Measurements from ENCODE around the gene GLIS1.

DNA sequence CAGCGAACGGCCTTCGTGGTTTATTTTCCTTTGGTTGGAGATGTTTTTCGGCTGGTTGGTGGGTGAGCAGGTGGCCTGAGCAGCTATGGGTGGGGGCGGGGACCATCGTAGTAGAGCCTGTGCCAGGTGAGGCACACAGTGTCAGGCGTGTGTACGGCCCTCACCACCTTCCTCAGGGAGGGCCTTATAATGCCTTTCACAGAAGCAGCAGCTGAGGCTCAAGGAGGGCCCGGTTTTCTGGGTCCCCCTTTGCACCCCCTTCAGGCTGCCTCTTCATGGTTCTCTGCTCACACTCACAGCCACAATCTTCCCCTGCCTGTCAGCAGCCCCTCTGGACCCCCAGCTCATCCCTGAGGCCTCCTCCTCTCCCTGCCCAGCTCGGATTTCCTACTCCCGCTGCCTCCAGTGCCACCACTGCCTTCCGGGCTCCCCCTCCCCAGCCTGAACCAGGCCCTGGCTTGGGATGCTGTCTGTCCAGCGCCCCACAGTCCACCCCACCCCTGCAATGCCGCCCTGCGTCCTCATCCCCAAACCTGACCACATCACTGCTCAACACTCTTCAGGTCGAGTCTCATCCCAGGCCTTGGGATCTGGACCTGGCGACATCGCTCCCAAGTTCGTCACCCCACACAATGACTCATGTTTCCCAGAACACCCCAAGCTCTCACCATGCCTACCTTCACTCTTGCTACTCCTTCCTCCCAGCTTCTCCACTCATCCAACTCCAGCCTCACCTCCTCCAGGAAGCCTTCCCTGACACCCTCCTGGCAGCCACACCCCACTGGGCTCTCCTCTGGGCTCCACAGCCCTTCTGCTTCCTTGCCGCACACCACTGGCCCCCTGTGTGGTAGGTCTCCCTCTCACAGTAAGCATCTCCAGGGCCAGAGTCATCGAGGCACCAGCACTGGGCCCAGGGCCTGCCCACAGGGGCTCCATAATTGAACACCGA lies 225.9 kb downstream of the GLIS1 start:
- no peak for TF ChIP-seq YY1 (IDR thresholded peaks at IDR 0.05; ENCODE audit: extremely low read depth, insufficient replicate concordance, low read depth, low read length)
- no peak for TF ChIP-seq EZH2 (IDR thresholded peaks at IDR 0.05)
- TF ChIP-seq, protein P1, sequence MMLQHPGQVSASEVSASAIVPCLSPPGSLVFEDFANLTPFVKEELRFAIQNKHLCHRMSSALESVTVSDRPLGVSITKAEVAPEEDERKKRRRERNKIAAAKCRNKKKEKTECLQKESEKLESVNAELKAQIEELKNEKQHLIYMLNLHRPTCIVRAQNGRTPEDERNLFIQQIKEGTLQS (IDR thresholded peaks at IDR 0.05): no peak
- no peak for TF ChIP-seq RAD21 (IDR thresholded peaks at IDR 0.05; ENCODE audit: low read depth)
- no peak for TF ChIP-seq TCF7L2 (IDR thresholded peaks at IDR 0.05; ENCODE audit: borderline replicate concordance, extremely low read depth, insufficient read depth, insufficient read length)
- TF ChIP-seq, protein P2, sequence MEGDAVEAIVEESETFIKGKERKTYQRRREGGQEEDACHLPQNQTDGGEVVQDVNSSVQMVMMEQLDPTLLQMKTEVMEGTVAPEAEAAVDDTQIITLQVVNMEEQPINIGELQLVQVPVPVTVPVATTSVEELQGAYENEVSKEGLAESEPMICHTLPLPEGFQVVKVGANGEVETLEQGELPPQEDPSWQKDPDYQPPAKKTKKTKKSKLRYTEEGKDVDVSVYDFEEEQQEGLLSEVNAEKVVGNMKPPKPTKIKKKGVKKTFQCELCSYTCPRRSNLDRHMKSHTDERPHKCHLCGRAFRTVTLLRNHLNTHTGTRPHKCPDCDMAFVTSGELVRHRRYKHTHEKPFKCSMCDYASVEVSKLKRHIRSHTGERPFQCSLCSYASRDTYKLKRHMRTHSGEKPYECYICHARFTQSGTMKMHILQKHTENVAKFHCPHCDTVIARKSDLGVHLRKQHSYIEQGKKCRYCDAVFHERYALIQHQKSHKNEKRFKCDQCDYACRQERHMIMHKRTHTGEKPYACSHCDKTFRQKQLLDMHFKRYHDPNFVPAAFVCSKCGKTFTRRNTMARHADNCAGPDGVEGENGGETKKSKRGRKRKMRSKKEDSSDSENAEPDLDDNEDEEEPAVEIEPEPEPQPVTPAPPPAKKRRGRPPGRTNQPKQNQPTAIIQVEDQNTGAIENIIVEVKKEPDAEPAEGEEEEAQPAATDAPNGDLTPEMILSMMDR (IDR thresholded peaks at IDR 0.05 in 2 of 3, conservative IDR thresholded peaks at IDR 0.05 in 1 of 3; ENCODE audit: borderline replicate concordance in 1 of 3, insufficient read depth in 1 of 3, low read depth in 2 of 3, low read length in 2 of 3): no peak
- TF ChIP-seq, protein P3, sequence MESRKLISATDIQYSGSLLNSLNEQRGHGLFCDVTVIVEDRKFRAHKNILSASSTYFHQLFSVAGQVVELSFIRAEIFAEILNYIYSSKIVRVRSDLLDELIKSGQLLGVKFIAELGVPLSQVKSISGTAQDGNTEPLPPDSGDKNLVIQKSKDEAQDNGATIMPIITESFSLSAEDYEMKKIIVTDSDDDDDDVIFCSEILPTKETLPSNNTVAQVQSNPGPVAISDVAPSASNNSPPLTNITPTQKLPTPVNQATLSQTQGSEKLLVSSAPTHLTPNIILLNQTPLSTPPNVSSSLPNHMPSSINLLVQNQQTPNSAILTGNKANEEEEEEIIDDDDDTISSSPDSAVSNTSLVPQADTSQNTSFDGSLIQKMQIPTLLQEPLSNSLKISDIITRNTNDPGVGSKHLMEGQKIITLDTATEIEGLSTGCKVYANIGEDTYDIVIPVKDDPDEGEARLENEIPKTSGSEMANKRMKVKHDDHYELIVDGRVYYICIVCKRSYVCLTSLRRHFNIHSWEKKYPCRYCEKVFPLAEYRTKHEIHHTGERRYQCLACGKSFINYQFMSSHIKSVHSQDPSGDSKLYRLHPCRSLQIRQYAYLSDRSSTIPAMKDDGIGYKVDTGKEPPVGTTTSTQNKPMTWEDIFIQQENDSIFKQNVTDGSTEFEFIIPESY (IDR thresholded peaks at IDR 0.05; ENCODE audit: extremely low read depth, insufficient replicate concordance, low read length): no peak
- no peak for TF ChIP-seq ZNF274 (IDR thresholded peaks at IDR 0.05; ENCODE audit: low read depth, low read length)
- TF ChIP-seq POLR2AphosphoS5 (IDR thresholded peaks at IDR 0.05; ENCODE audit: low read depth, low read length): no peak
- TF ChIP-seq EGR1 (IDR thresholded peaks at IDR 0.05; ENCODE audit: low read depth): no peak
- no peak for TF ChIP-seq EZH2phosphoT487 (IDR thresholded peaks at IDR 0.05; ENCODE audit: borderline replicate concordance)
- no peak for TF ChIP-seq POLR2A (IDR thresholded peaks at IDR 0.05; ENCODE audit: borderline replicate concordance, extremely low read depth, insufficient read depth, insufficient read length)
